ENCODE data around the gene ARIH2.

ARIH2 gene

DNA sequence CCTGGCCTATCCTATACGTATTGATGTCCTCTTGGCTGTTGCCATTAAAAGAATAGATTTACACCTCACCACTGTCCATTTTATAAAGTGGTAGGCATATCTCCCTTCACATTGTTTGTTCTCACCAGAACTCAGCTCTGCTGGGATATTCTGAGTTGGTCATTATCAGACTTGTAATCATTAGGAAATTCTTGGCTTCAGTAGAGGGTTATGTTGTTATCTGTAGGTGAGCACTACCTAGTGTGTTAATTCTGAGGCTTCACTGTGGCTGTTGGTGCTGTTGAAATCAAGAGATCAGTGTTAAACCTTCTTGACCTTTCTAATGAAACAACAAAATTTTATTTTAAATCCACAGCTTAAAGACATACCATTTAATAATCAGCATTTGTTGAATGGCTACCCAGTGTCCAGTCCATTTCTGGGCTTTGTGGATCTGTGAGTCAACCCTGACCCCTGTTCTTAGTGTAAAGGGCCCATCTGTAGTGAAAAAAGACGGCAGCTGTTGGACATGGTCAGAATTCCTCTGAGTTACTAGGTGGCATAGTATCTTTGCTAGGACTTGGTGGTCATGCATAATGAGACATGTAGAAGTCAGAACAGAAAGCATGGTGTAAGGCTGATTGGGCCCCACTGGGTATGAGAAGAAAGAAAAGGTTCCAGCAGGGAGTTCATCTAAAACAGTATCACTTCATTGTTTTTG lies 38.5 kb downstream of the ARIH2 start:
- Histone ChIP-seq H3K9ac (ENCODE audit: low read length) (no peak overlapping the region), H4K5ac (ENCODE audit: low read length) (no peak overlapping the region), H3K27me3 (ENCODE audit: insufficient read depth, low read length, poor library complexity) (no peaks in the 10 kb centered on the region), H3K36me3 (ENCODE audit: control insufficient read depth, insufficient read depth, low read length) (no peaks in the 10 kb centered on the region), H3K4me3 (ENCODE audit: low read length) (no peak overlapping the region), H3K18ac (ENCODE audit: low read length) (no peak overlapping the region), H3K56ac (ENCODE audit: low read length) (no peak overlapping the region), H2BK15ac (replicated peaks; ENCODE audit: low read depth) (no peak overlapping the region), H3K4ac (ENCODE audit: low read depth, low read length) (no peak overlapping the region), H2AK5ac (ENCODE audit: low read length) (no peak overlapping the region), H3K79me2 (ENCODE audit: control insufficient read depth, insufficient read depth, low read length) (peaks cover 4% of the 10 kb centered on the region), H3K79me1 (ENCODE audit: low read length) (peaks cover 11% of the 10 kb centered on the region), H3K27ac (ENCODE audit: low read depth, low read length) (no peak overlapping the region), H4K8ac (ENCODE audit: low read depth, low read length) (no peak overlapping the region), H3K23ac (ENCODE audit: low read length) (no peak overlapping the region), H3K4me1 (ENCODE audit: control insufficient read depth, low read depth, low read length) (no peaks in the 10 kb centered on the region), H2BK5ac (ENCODE audit: low read length) (no peak overlapping the region), H3K4me2 (ENCODE audit: low read length) (no peak overlapping the region), H2BK120ac (ENCODE audit: low read depth, low read length) (no peak overlapping the region)
- no peak for DNase-seq
- WGBS (ENCODE audit: extremely low coverage, insufficient coverage, low lambda C conversion rate) = no CpG with 5 or more reads among the region's 2 CpGs

DNA sequence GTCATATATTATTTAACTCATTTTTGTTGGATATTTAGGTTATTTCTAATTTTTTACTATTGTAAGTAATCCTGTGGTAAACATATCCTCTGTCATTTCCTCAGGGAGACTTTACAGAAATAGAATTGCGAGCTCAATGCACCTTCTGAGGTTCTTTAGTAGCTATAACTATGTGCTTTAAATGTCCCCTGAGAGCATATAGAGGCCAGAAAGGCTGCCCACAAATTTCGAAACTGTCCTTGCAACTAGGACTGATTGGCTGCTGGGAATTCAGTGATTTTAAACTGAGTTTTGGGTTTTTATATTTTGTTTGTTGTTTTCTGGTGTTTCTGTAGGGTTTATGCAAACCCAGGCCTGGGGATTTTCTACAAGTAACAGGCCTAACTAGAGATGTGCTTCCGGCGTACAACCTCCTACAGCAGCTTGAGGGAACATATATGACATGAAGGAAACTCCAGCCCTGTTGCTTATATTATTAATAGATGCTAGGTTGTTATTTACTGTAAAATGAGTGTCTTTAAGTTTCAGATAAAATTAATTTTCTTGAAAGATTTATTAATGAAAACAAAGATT lies 42.3 kb downstream of the ARIH2 start:
- no peak overlapping the region for H3K9ac ChIP-seq (ENCODE audit: low read length)
- H3K4me1 ChIP-seq (ENCODE audit: control insufficient read depth, low read depth, low read length) = no peaks in the 10 kb centered on the region
- H3K27me3 ChIP-seq (ENCODE audit: insufficient read depth, low read length, poor library complexity) = no peaks in the 10 kb centered on the region
- no peak for DNase-seq
- no peak overlapping the region for H4K8ac ChIP-seq (ENCODE audit: low read depth, low read length)
- no peak overlapping the region for H3K4me2 ChIP-seq (ENCODE audit: low read length)
- H3K23ac ChIP-seq (ENCODE audit: low read length) = no peak overlapping the region
- no peak overlapping the region for H3K56ac ChIP-seq (ENCODE audit: low read length)
- no peak overlapping the region for H2AK5ac ChIP-seq (ENCODE audit: low read length)
- WGBS (ENCODE audit: extremely low coverage, insufficient coverage, low lambda C conversion rate) = no CpG with 5 or more reads among the region's 4 CpGs
- H3K79me2 ChIP-seq (ENCODE audit: control insufficient read depth, insufficient read depth, low read length) = peaks cover 4% of the 10 kb centered on the region
- H3K4ac ChIP-seq (ENCODE audit: low read depth, low read length) = no peak overlapping the region
- no peak overlapping the region for H2BK15ac ChIP-seq (replicated peaks; ENCODE audit: low read depth)
- no peak overlapping the region for H3K27ac ChIP-seq (ENCODE audit: low read depth, low read length)
- H4K5ac ChIP-seq (ENCODE audit: low read length) = no peak overlapping the region
- H3K79me1 ChIP-seq (ENCODE audit: low read length) = peaks cover 12% of the 10 kb centered on the region
- no peak overlapping the region for H3K4me3 ChIP-seq (ENCODE audit: low read length)
- no peak overlapping the region for H3K18ac ChIP-seq (ENCODE audit: low read length)
- peaks cover 5% of the 10 kb centered on the region for H3K36me3 ChIP-seq (ENCODE audit: control insufficient read depth, insufficient read depth, low read length)
- no peak overlapping the region for H2BK5ac ChIP-seq (ENCODE audit: low read length)
- H2BK120ac ChIP-seq (ENCODE audit: low read depth, low read length) = no peak overlapping the region

DNA sequence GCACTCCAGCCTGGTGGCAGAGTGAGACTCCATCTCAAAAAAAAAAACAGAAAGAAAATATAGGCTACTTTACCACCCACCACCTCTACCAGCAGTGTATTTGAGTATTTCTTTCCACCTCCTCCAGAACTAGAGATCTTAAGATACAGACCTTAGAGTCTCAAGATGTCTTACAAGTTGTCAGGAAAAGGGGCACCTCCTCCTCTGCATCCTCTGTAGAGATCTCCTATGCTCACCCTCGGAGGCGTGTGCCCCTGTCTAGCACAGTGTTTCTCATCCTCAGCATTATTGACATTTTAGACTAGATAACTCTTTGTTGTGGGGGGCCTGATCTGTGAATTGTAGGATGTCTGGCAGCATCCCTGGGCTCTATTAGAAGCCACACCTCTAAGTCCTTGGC lies 43.7 kb downstream of the ARIH2 start:
- Histone ChIP-seq H3K27me3 (ENCODE audit: insufficient read depth, low read length, poor library complexity) (no peaks in the 10 kb centered on the region), H4K8ac (ENCODE audit: low read depth, low read length) (no peak overlapping the region), H3K4me3 (ENCODE audit: low read length) (no peak overlapping the region), H3K4ac (ENCODE audit: low read depth, low read length) (no peak overlapping the region), H3K9ac (ENCODE audit: low read length) (no peak overlapping the region), H3K23ac (ENCODE audit: low read length) (no peak overlapping the region), H2BK15ac (replicated peaks; ENCODE audit: low read depth) (no peak overlapping the region), H3K4me2 (ENCODE audit: low read length) (no peak overlapping the region), H3K79me2 (ENCODE audit: control insufficient read depth, insufficient read depth, low read length) (peaks cover 4% of the 10 kb centered on the region), H2BK120ac (ENCODE audit: low read depth, low read length) (no peak overlapping the region), H3K18ac (ENCODE audit: low read length) (no peak overlapping the region), H3K79me1 (ENCODE audit: low read length) (peaks cover 11% of the 10 kb centered on the region), H4K5ac (ENCODE audit: low read length) (no peak overlapping the region), H2AK5ac (ENCODE audit: low read length) (no peak overlapping the region), H2BK5ac (ENCODE audit: low read length) (no peak overlapping the region), H3K36me3 (ENCODE audit: control insufficient read depth, insufficient read depth, low read length) (peaks cover 6% of the 10 kb centered on the region), H3K27ac (ENCODE audit: low read depth, low read length) (no peak overlapping the region), H3K4me1 (ENCODE audit: control insufficient read depth, low read depth, low read length) (no peaks in the 10 kb centered on the region), H3K56ac (ENCODE audit: low read length) (no peak overlapping the region)
- DNase-seq = no peak
- no CpG with 5 or more reads among the region's 2 CpGs for WGBS (ENCODE audit: extremely low coverage, insufficient coverage, low lambda C conversion rate)

DNA sequence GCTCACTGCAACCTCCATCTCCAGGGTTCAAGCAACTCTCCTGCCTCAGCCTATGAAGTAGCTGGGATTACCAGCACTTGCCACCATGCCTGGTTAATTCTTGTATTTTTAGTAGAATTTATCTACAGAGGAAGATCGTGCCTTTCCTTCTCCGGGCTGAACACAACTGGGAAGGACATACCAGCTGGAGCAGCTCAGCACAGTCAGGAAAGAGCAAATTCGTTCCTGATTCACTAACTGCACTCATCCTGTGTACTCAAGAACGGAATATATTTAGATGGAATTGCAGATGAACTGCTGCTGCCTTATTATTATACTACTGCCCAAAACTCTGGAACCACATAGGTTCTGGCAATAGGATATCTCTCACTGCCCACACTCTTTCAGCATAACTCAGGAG lies 44.3 kb downstream of the ARIH2 start:
- no peak overlapping the region for H3K4me2 ChIP-seq (ENCODE audit: low read length)
- no peak overlapping the region for H3K18ac ChIP-seq (ENCODE audit: low read length)
- peaks cover 4% of the 10 kb centered on the region for H3K79me2 ChIP-seq (ENCODE audit: control insufficient read depth, insufficient read depth, low read length)
- H3K79me1 ChIP-seq (ENCODE audit: low read length) = peaks cover 11% of the 10 kb centered on the region
- H4K5ac ChIP-seq (ENCODE audit: low read length) = no peak overlapping the region
- H3K9ac ChIP-seq (ENCODE audit: low read length) = no peak overlapping the region
- no peak overlapping the region for H3K4me3 ChIP-seq (ENCODE audit: low read length)
- no peak overlapping the region for H2BK120ac ChIP-seq (ENCODE audit: low read depth, low read length)
- no peak overlapping the region for H2BK5ac ChIP-seq (ENCODE audit: low read length)
- H3K56ac ChIP-seq (ENCODE audit: low read length) = no peak overlapping the region
- H3K27ac ChIP-seq (ENCODE audit: low read depth, low read length) = no peak overlapping the region
- H3K4ac ChIP-seq (ENCODE audit: low read depth, low read length) = no peak overlapping the region
- no peaks in the 10 kb centered on the region for H3K27me3 ChIP-seq (ENCODE audit: insufficient read depth, low read length, poor library complexity)
- whole genome bisulfite sequencing (ENCODE audit: extremely low coverage, insufficient coverage, low lambda C conversion rate) = no CpG with 5 or more reads among the region's 4 CpGs
- no peak for DNase-seq
- H3K36me3 ChIP-seq (ENCODE audit: control insufficient read depth, insufficient read depth, low read length) = peaks cover 6% of the 10 kb centered on the region
- no peaks in the 10 kb centered on the region for H3K4me1 ChIP-seq (ENCODE audit: control insufficient read depth, low read depth, low read length)
- H4K8ac ChIP-seq (ENCODE audit: low read depth, low read length) = no peak overlapping the region
- H2AK5ac ChIP-seq (ENCODE audit: low read length) = no peak overlapping the region
- no peak overlapping the region for H3K23ac ChIP-seq (ENCODE audit: low read length)
- no peak overlapping the region for H2BK15ac ChIP-seq (replicated peaks; ENCODE audit: low read depth)

DNA sequence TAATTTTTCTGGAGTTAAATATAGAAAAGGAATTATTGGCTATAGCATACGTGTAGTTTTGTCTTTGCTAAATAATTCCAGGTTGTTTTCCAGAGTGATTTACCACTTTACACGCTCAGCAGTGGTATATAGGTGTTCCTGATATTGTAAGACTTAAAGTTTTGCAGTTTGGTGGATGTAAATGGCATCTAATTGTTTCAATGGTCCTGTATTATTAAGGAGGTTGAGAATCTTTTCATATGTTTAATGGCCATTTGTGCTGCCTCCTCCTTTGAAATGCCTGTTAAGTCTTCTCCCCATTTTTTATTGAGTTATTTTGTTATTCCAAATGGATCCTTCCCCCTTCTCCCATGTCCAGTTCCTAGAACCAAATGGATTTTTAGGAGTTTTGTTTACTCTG lies 44.9 kb downstream of the ARIH2 start:
- no peak overlapping the region for H3K4ac ChIP-seq (ENCODE audit: low read depth, low read length)
- H4K5ac ChIP-seq (ENCODE audit: low read length) = no peak overlapping the region
- no peak overlapping the region for H3K18ac ChIP-seq (ENCODE audit: low read length)
- H3K36me3 ChIP-seq (ENCODE audit: control insufficient read depth, insufficient read depth, low read length) = peaks cover 6% of the 10 kb centered on the region
- H3K27ac ChIP-seq (ENCODE audit: low read depth, low read length) = no peak overlapping the region
- H3K23ac ChIP-seq (ENCODE audit: low read length) = no peak overlapping the region
- H3K9ac ChIP-seq (ENCODE audit: low read length) = no peak overlapping the region
- no peak for DNase-seq
- H2BK5ac ChIP-seq (ENCODE audit: low read length) = no peak overlapping the region
- H2BK120ac ChIP-seq (ENCODE audit: low read depth, low read length) = no peak overlapping the region
- H3K56ac ChIP-seq (ENCODE audit: low read length) = no peak overlapping the region
- H3K79me2 ChIP-seq (ENCODE audit: control insufficient read depth, insufficient read depth, low read length) = peaks cover 4% of the 10 kb centered on the region
- H3K4me3 ChIP-seq (ENCODE audit: low read length) = no peak overlapping the region
- H2BK15ac ChIP-seq (replicated peaks; ENCODE audit: low read depth) = no peak overlapping the region
- no CpG with 5 or more reads among the region's 2 CpGs for WGBS (ENCODE audit: extremely low coverage, insufficient coverage, low lambda C conversion rate)
- no peaks in the 10 kb centered on the region for H3K27me3 ChIP-seq (ENCODE audit: insufficient read depth, low read length, poor library complexity)
- no peak overlapping the region for H2AK5ac ChIP-seq (ENCODE audit: low read length)
- H3K4me1 ChIP-seq (ENCODE audit: control insufficient read depth, low read depth, low read length) = no peaks in the 10 kb centered on the region
- no peak overlapping the region for H3K4me2 ChIP-seq (ENCODE audit: low read length)
- H4K8ac ChIP-seq (ENCODE audit: low read depth, low read length) = no peak overlapping the region
- H3K79me1 ChIP-seq (ENCODE audit: low read length) = peaks cover 10% of the 10 kb centered on the region

DNA sequence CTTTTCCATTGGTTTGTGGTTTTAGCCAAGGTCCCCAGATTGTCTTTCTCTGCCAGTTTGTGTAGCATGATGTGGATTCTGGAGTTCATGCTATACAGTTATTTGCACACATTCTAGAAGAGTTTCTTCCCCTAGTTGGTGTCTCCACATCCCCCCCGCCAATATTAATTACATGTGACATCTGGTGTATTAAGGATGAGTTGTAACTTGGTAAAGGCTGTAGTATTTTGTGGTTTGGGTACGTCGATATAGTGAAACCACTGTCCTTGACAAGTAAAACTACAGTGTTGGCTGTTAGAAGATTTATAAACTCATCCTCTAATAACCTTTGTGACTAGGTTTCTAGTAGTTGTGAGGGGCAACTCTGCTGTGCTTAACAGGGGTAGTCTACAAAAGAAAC lies 47.7 kb downstream of the ARIH2 start:
- Histone ChIP-seq H3K27me3 (ENCODE audit: insufficient read depth, low read length, poor library complexity) (no peaks in the 10 kb centered on the region), H2BK15ac (replicated peaks; ENCODE audit: low read depth) (no peak overlapping the region), H3K23ac (ENCODE audit: low read length) (no peak overlapping the region), H3K79me1 (ENCODE audit: low read length) (peaks cover 5% of the 10 kb centered on the region), H3K4me1 (ENCODE audit: control insufficient read depth, low read depth, low read length) (no peaks in the 10 kb centered on the region), H3K79me2 (ENCODE audit: control insufficient read depth, insufficient read depth, low read length) (no peaks in the 10 kb centered on the region), H3K4me3 (ENCODE audit: low read length) (no peak overlapping the region), H4K8ac (ENCODE audit: low read depth, low read length) (no peak overlapping the region), H3K18ac (ENCODE audit: low read length) (no peak overlapping the region), H3K9ac (ENCODE audit: low read length) (no peak overlapping the region), H2BK120ac (ENCODE audit: low read depth, low read length) (no peak overlapping the region), H3K4me2 (ENCODE audit: low read length) (no peak overlapping the region), H3K36me3 (ENCODE audit: control insufficient read depth, insufficient read depth, low read length) (peaks cover 8% of the 10 kb centered on the region), H3K56ac (ENCODE audit: low read length) (no peak overlapping the region), H2AK5ac (ENCODE audit: low read length) (no peak overlapping the region), H4K5ac (ENCODE audit: low read length) (no peak overlapping the region), H3K4ac (ENCODE audit: low read depth, low read length) (no peak overlapping the region), H3K27ac (ENCODE audit: low read depth, low read length) (no peak overlapping the region), H2BK5ac (ENCODE audit: low read length) (no peak overlapping the region)
- no peak for DNase-seq
- whole genome bisulfite sequencing (ENCODE audit: extremely low coverage, insufficient coverage, low lambda C conversion rate) = no CpG with 5 or more reads among the region's 3 CpGs
